Skin epidermis (tissue), 12 donors: ENCODE measurements around the gene TAF9B.
"Not testable (repeated sequence)": the region's sequence is repeated elsewhere in the genome, so short reads cannot be mapped to it uniquely, and the experiment has no call there.

Source experiments
- H3K27ac ChIP-seq, 21 experiments: fragments of 200-600 bp; sonication (generic) in 11 of 21; one replicate each; pipeline ENCODE4 v1.5.0; 2020; ENCODE audit warnings: mild to moderate bottlenecking in 3 of 21, inconsistent platforms in 2 of 21, moderate library complexity in 2 of 21
- H3K4me3 ChIP-seq, 7 experiments: fragments of 200-600 bp; sonication (generic) in 2 of 7; one replicate each; pipeline ENCODE4 v1.5.0; 2020; ENCODE audit warnings: inconsistent platforms in 2 of 7, mild to moderate bottlenecking in 2 of 7, moderate library complexity in 1 of 7

TAF9B gene

GRCh38 chrX:78118628-78119027, 20.8 kb downstream of the TAF9B start:
- no peak overlapping the region for H3K4me3 ChIP-seq
- H3K27ac ChIP-seq, result no peak overlapping the region

DNA sequence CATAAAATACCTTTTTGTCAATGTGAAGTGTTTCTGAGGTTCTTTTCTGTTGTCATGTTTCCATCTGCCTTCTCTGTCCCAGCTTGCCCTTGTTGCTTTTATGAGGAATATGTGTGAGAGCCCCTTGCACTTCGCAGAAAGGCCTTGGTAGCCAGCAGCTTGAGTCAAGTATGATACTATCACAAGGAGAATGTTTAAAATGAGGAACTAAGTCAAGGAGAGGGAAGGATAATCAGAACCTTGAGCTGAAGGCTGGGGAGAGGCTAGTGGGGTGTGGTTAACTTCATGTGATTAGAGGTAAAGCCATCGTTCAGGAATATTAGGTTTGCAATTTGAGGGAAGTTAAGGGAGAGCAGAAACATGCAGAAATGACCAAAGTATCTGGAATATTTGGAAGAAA, 22.7 kb downstream of the TAF9B start:
- no peak overlapping the region for H3K27ac ChIP-seq
- H3K4me3 ChIP-seq, result no peak overlapping the region

DNA sequence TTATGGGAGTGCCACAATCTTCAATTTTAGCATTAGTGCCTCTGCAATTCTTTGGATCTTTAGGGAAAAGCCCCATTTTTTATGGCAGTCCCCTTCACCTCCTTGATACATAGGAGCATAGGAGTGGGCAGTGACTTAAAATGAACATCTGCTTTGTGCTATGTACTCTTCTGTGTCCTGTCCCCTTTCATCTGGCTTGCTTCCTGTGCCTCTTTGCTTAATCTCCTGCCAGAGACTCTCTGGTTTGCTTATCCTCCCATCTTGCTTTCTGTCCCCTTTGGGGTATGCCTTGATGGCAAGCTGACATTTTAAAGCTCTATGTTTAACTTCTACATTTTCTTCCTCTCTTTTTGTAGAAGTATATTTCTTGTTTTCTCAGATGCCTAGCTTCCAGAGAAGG, 23.1 kb downstream of the TAF9B start:
- Histone ChIP-seq H3K27ac (no peak overlapping the region), H3K4me3 (no peak overlapping the region)

GRCh38 chrX:78111140-78111931, 28.1 kb downstream of the TAF9B start:
- no peak overlapping the region for H3K27ac ChIP-seq

GRCh38 chrX:78109458-78109857, 30.0 kb downstream of the TAF9B start:
- Histone ChIP-seq H3K4me3 (no peak overlapping the region), H3K27ac (no peak overlapping the region)

More at GRCh38 chrX:78111140-78111931, 28.1 kb downstream of the TAF9B start:
- H3K4me3 ChIP-seq, result no peak overlapping the region

- Histone ChIP-seq H3K27ac (peak overlapping the region in 3 of 21 experiments; percentile 17 to 82 (median 20)), H3K4me3 (peak overlapping the region in 6 of 7 experiments; percentile 5 to 89 (median 72))
Observed at GRCh38 chrX:78106651-78106986, 32.8 kb downstream of the TAF9B start.

DNA sequence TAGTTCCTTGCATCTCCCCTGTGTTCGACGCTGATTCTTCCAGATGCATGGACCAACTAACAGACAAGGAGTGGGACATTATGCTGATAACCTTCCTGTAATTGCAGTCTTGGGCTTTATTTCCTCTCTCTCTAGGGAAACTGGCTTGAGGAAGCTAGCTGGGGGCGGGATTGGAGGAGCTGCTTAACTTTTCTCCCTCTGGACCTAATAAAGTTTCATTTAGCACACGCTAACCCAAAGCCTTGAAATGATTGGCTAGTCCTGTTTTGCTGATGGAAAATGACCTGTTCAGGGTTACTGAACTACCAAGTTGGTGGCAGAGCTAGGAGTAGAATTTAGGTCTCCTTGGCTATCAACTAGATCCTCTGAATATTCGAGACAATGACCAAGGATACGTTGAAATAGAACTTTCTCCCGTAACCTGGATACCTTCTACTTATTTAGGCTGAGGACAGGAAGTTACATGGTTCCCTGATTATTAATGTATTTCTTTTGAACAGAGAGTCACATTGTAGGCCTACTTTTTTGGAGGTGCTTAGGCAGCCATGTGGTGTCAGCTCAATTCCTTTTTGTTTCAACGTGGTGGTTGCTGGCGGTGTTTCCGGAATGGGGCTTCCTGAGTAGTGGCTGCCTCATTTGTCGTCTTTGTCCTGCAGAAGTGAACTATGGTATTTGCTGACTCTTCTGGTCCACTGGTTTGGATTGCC, 33.4 kb downstream of the TAF9B start:
- peak overlapping the region in 9 of 21 experiments; percentile 5 to 91 (median 21) for H3K27ac ChIP-seq
- peak overlapping the region; percentile 55 to 89 (median 71) for H3K4me3 ChIP-seq

DNA sequence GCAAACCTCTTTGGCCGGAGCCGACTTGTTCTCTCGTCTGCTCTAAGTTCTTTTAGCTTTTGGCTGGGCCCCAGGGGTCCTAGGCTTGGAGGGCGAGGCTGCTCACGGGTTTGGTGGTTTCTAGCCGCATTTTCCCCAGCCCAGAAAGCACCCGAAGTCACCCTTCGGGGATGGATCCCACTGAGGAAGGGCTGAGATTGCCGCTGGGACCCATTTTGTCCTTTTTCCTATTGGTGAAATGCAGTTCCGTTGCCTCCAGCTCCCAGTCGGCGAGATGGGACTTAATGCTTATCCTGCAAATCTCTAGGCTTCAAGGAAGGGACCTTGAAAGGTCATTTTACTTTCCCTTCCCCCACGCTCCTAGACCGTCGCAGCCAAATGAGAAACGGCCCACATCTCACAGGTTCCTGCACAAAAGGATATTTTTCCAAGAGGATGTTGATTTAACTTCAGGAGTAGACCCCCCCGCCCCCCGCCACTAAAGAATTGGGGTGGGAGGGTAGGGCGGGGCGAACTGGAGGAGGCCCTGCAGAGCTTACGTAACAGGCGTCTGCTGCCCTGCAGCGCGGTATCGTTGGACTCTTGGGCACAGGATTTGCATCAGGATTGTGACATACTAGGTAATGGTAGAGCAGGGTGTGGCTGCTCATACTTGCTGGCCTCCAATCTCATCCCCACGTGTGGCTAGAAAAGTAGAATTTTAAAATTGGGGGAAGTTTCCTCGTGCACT, 34.8 kb downstream of the TAF9B start:
- peak overlapping the region; percentile 63 to 97 (median 91) for H3K27ac ChIP-seq
- peak overlapping the region; percentile 55 to 89 (median 71) for H3K4me3 ChIP-seq

- Histone ChIP-seq H3K4me3 (peak within 1 kb of the TSS; percentile 55 to 89 (median 71)), H3K27ac (peak within 1 kb of the TSS; percentile 63 to 97 (median 91))
Observed at GRCh38 chrX:78103623-78104446, 35.6 kb downstream of the TAF9B start, which contains the start of gene PGK1. TSS of gene PGK1 (plus strand) at chrX:78104248. CDS start at chrX:78104341, 93 bp downstream.

GRCh38 chrX:78103001-78103622, 36.3 kb downstream of the TAF9B start:
- Histone ChIP-seq H3K4me3 (peak overlapping the region in 6 of 7 experiments; percentile 55 to 89 (median 72)), H3K27ac (peak overlapping the region in 20 of 21 experiments; percentile 55 to 97 (median 86))

DNA sequence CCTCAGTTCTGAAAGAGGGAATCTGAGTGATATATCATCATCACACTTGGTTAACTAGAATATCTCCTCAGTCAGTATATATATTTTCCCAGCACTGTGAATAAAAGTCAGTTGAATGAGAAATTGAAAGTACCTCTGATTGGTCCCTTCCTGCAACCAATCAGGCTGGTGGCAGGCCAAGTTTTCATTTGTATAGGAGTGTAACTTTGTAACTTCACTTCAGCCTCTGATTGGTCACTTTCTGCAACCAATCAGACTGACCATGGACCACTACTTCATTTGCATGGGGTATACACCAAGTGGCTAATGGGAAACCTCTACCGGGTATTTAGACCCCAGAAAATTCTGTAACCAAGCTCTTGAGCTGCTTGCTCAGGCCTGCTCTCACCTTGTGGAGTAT, 37.4 kb downstream of the TAF9B start:
- no peak overlapping the region for H3K4me3 ChIP-seq
- H3K27ac ChIP-seq, result no peak overlapping the region

DNA sequence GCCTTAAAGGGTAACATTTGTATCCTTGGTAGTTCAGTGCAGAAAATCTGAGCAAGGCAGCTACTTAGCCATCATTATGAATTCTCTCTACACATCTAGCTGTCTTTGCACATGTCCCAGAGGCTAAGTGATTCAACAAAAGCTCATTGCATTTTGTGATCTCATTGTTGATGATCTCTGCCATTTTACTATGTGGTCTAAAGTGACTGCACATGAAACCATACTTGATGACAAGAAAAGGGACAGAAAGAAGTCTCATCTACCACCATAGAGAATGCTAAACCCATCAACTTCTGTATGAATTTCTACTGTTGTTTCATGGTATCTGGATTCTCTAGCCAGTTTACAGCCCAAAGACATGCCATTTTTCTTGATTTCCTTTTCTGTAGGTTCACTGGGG, 41.3 kb downstream of the TAF9B start:
- no peak overlapping the region for H3K27ac ChIP-seq
- no peak overlapping the region for H3K4me3 ChIP-seq

GRCh38 chrX:78092296-78092695, 47.2 kb downstream of the TAF9B start:
- no peak overlapping the region for H3K27ac ChIP-seq
- no peak overlapping the region for H3K4me3 ChIP-seq

DNA sequence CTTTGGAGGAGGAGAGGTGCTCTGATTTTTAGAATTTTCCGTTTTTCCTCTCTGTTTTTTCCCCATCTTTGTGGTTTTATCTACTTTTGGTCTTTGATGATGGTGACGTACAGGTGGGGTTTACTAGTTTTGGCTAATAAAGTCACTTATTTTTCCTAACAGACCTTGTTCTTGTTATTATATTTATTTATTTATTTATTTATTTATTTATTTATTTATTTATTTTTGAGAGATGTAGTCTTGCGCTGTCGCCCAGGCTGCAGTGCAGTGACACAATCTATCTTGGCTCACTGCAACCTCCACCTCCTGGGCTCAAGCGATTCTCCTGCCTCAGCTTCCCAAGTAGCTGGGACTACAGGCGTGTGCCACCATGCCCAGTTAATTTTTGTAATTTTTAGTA, 58.0 kb downstream of the TAF9B start:
- H3K4me3 ChIP-seq, H3K27ac ChIP-seq: not testable (repeated sequence)
